HepG2 (cell line): Measurements from ENCODE around the gene VPREB3. TPM values are rescaled to one million over a fixed set of nuclear protein-coding genes. Genes with fewer than 3 reads are reported as not detected.

ENCODE experiments used
- ATF7-NPFF ChIP-seq: sonication (generic); formaldehyde crosslinking; IDR thresholded peaks from 2 replicates; pipeline ENCODE4 v1.8.1; 2023; ENCODE audit warnings: mild to moderate bottlenecking, low read depth, missing genetic modification reagents, moderate library complexity
- ETV6 ChIP-seq: sonication (generic); formaldehyde crosslinking; conservative IDR thresholded peaks from 2 replicates; pipeline ENCODE4 v1.4.0; 2020; ENCODE audit warnings: missing genetic modification reagents
- EZH2 ChIP-seq: conservative IDR thresholded peaks from 2 replicates; pipeline ENCODE4 v1.6.1; 2012; ENCODE audit warnings: mild to moderate bottlenecking, low read depth, low read length, moderate library complexity
- FOXK2 ChIP-seq: fragments of 450-650 bp; IDR thresholded peaks from 2 replicates; pipeline ENCODE4 v1.6.1; 2016
- IRX3 ChIP-seq: sonication (generic); formaldehyde crosslinking; IDR thresholded peaks from 2 replicates; pipeline ENCODE4 v1.8.1; 2023; ENCODE audit warnings: mild to moderate bottlenecking, low read depth, missing genetic modification reagents, borderline replicate concordance
- MYPOP ChIP-seq: sonication (generic); formaldehyde crosslinking; IDR thresholded peaks from 2 replicates; pipeline ENCODE4 v1.8.1; 2023; ENCODE audit warnings: mild to moderate bottlenecking, moderate library complexity, missing genetic modification reagents
- PAWR ChIP-seq: sonication (generic); formaldehyde crosslinking; IDR thresholded peaks from 2 replicates; pipeline ENCODE4 v1.4.0; 2020; ENCODE audit warnings: missing genetic modification reagents, mild to moderate bottlenecking, borderline replicate concordance
- PHF20 ChIP-seq: sonication (generic); formaldehyde crosslinking; IDR thresholded peaks from 2 replicates; pipeline ENCODE4 v1.5.0; 2020; ENCODE audit warnings: mild to moderate bottlenecking, missing genetic modification reagents
- POLR2AphosphoS2 ChIP-seq: IDR thresholded peaks from 2 replicates; pipeline ENCODE4 v1.6.1; 2011; ENCODE audit warnings: low read depth, low read length, improper control_type of control experiment
- PTBP1 ChIP-seq: fragments of 200-400 bp; formaldehyde crosslinking; IDR thresholded peaks from 2 replicates; pipeline ENCODE4 v1.6.1; 2018; ENCODE audit warnings: low read length, low read depth; ENCODE audit not compliant: poor library complexity, severe bottlenecking
- SMYD3 ChIP-seq: sonication (generic); formaldehyde crosslinking; IDR thresholded peaks from 2 replicates; pipeline ENCODE4 v1.8.1; 2023; ENCODE audit warnings: mild to moderate bottlenecking, missing genetic modification reagents
- SOX13 ChIP-seq, 3 experiments: fragments of 450-650 bp in 1 of 3; sonication (generic) in 1 of 3; formaldehyde crosslinking in 1 of 3; IDR thresholded peaks in 2 of 3; conservative IDR thresholded peaks in 1 of 3; 2 replicates each; pipeline versions ENCODE4 v1.5.0 to v1.6.1; 2016 to 2020; ENCODE audit warnings: antibody characterized with exemption in 1 of 3, mild to moderate bottlenecking in 1 of 3, missing compliant biosample characterization in 1 of 3, missing genetic modification reagents in 1 of 3, moderate library complexity in 1 of 3
- SOX6 ChIP-seq, 2 experiments: fragments of 450-650 bp in 1 of 2; sonication (generic) in 1 of 2; formaldehyde crosslinking in 1 of 2; IDR thresholded peaks; 2 replicates each; pipeline versions ENCODE4 v1.4.0 to v1.6.1; 2017 to 2020; ENCODE audit warnings: antibody characterized with exemption in 1 of 2, mild to moderate bottlenecking in 1 of 2, missing genetic modification reagents in 1 of 2
- TEAD2 ChIP-seq: sonication (generic); formaldehyde crosslinking; IDR thresholded peaks from 2 replicates; pipeline ENCODE4 v1.9.0; 2021; ENCODE audit warnings: missing genetic modification reagents
- TRIM24 ChIP-seq: sonication (generic); formaldehyde crosslinking; IDR thresholded peaks from 2 replicates; pipeline ENCODE4 v1.8.0; 2022; ENCODE audit warnings: mild to moderate bottlenecking, missing genetic modification reagents
- ZNF264 ChIP-seq: sonication (generic); formaldehyde crosslinking; IDR thresholded peaks from 2 replicates; pipeline ENCODE4 v1.4.0; 2020; ENCODE audit warnings: missing genetic modification reagents
- ZNF503 ChIP-seq: sonication (generic); formaldehyde crosslinking; IDR thresholded peaks from 2 replicates; pipeline ENCODE4 v1.4.0; 2020; ENCODE audit warnings: missing genetic modification reagents
- polyA plus RNA-seq, 8 experiments: library from polyadenylated mRNA; depleted of rRNA in 3 of 8; stranded (reverse) in 7 of 8; unstranded in 1 of 8; fragments of >200 nt; fragmentation: Illumina TruSeq in 4 of 8; extraction: Trizol in 4 of 8; gene quantifications; 2 replicates each; pipeline versions ENCODE4 v1.2.1 to v1.2.3, GENCODE V29; 2011 to 2016; ENCODE audit warnings: low read depth in 4 of 8, missing spikeins in 1 of 8, mixed read lengths in 1 of 8; ENCODE audit not compliant: insufficient read depth in 1 of 8
- total RNA-seq, 5 experiments: library from RNA; depleted of rRNA; stranded (reverse); fragments of >200 nt; fragmentation: Illumina TruSeq; extraction: Trizol; gene quantifications; 2 replicates each; pipeline ENCODE4 v1.2.3, GENCODE V29; 2016; ENCODE audit warnings: low read depth in 1 of 5
- TF ChIP-seq, protein P1 (sequence below): sonication (generic); formaldehyde crosslinking; IDR thresholded peaks from 2 replicates; pipeline ENCODE4 v1.5.1; 2020; ENCODE audit warnings: missing genetic modification reagents, mild to moderate bottlenecking, borderline replicate concordance

VPREB3 gene
- total and polyA plus RNA-seq, 2 of the 13 experiments (the other 11 are each of a cell fraction or from before 2014, with no cell fraction given), result 0.22 TPM; not detected in 1

GRCh38 chr22:23774114-23774921 is 20.1 kb upstream of the VPREB3 start (continued):
- no peak for TF ChIP-seq MYPOP (CRISPR knock-in tag)
- peak; percentile 35; the same call in 1 of the 2 replicates for TF ChIP-seq ZNF264 (CRISPR knock-in tag)
- TF ChIP-seq SOX6 (IDR thresholded peaks at IDR 0.05), result no peak
- peak; percentile 88 for TF ChIP-seq SOX6 (CRISPR knock-in tag; IDR thresholded peaks at IDR 0.05)
- TF ChIP-seq ETV6, result no peak
- TF ChIP-seq SMYD3 (CRISPR knock-in tag), result 0 out of 2 replicates have a peak, but pooled peaks have one; percentile 72
- TF ChIP-seq TRIM24 (CRISPR knock-in tag), result no peak
- TF ChIP-seq, protein P1, sequence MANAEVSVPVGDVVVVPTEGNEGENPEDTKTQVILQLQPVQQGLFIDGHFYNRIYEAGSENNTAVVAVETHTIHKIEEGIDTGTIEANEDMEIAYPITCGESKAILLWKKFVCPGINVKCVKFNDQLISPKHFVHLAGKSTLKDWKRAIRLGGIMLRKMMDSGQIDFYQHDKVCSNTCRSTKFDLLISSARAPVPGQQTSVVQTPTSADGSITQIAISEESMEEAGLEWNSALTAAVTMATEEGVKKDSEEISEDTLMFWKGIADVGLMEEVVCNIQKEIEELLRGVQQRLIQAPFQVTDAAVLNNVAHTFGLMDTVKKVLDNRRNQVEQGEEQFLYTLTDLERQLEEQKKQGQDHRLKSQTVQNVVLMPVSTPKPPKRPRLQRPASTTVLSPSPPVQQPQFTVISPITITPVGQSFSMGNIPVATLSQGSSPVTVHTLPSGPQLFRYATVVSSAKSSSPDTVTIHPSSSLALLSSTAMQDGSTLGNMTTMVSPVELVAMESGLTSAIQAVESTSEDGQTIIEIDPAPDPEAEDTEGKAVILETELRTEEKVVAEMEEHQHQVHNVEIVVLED, result peak; percentile 50
- no peak for TF ChIP-seq IRX3
- no peak for TF ChIP-seq EZH2
- TF ChIP-seq FOXK2, result no peak
- TF ChIP-seq POLR2AphosphoS2, result no peak
- TF ChIP-seq PTBP1, result no peak
- TF ChIP-seq PHF20 (CRISPR knock-in tag), result no peak
- peak; percentile 85 for TF ChIP-seq ZNF503 (CRISPR knock-in tag)
- no peak for TF ChIP-seq ATF7-NPFF (CRISPR knock-in tag)
- TF ChIP-seq PAWR (CRISPR knock-in tag), result no peak
- TF ChIP-seq SOX13 (IDR thresholded peaks at IDR 0.05), result peak; percentile 32; the same call in 1 of the 2 replicates
- TF ChIP-seq SOX13 (CRISPR knock-in tag; conservative IDR thresholded peaks at IDR 0.05 in 1 of 2, IDR thresholded peaks at IDR 0.05 in 1 of 2), result peak in 1 of 2 experiments; percentile 81; a peak in 2 of 4 replicates
- TF ChIP-seq TEAD2 (CRISPR knock-in tag), result no peak
